ELR (cell line): ENCODE measurements around the gene ZSWIM6.
"Not testable (repeated sequence)": the region's sequence is repeated elsewhere in the genome, so short reads cannot be mapped to it uniquely, and the experiment has no call there.

Experiments
- DNase-seq: peaks from one replicate; pipeline ENCODE4 v3.0.0-alpha.2; 2015; ENCODE audit warnings: low read depth

ZSWIM6 gene

DNA sequence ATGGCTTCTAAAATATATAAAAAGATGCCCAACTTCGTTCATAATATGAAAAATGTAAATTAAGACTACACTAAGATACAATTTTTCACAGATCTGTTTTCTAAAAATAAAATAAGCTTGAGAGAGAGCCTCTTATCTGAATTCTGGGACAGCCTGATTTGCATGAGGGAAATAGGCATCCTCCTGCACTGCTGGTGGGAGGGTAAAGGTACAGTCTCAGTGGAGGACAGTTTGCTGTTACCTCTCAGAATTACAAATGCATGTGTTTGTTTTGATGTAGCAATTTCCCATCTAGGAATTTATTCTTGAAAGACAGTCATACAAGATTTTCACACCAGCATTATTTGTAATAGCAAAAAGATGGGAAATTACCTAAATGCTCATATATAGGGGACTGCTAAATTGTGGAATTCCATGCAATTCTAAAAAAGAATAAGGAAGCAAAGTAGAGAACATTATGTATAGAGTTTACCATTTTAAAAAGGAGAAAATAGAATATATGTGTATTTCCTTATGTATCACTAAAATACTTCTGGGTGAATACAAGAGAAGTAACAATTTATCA is 75.7 kb downstream of the ZSWIM6 start:
- peak; percentile 13 for DNase-seq

GRCh38 chr5:61408476-61409168 is 76.6 kb downstream of the ZSWIM6 start:
- DNase-seq, result peak; percentile 99

GRCh38 chr5:61409568-61409967 is 77.5 kb downstream of the ZSWIM6 start:
- peak; percentile 96 for DNase-seq

DNA sequence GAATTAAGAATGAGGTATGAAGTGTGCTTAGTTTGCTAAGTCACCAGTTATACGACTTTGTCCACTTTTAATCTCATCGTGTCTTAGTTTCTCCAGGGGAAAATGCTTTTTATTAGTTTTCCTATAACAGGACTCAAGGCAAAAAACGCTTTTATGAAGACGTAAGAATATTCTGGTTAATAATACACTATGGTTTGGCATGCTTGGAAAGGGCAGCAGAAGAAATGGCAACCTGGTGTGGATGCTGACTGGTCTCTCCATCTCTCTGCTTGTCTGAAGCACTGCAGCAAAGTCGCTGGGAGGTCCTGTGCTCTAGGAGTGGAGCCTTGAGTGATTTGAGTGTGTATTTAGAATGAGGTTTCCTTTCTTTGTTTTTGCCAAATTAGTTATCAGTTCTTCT is 78.8 kb downstream of the ZSWIM6 start:
- no peak for DNase-seq

DNA sequence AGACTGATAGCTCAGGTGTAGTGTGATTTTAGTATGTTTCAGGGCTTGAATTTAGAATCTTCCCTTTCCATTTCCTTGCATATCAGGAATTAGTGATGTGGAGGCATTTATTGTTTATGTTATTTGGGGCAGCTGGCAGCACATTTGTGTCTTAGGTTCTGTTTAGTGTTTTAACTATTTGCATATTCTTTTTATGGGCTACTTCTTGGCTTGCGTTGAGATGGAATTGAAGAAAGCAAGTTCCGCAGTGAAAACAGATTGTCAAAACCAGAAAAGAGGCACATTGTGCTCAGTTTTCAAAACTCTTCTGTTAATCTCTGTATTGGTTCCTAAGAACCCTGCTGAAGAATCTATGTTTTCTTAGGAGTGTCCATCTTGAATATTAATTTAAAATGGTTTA is 80.3 kb downstream of the ZSWIM6 start:
- no peak for DNase-seq

DNA sequence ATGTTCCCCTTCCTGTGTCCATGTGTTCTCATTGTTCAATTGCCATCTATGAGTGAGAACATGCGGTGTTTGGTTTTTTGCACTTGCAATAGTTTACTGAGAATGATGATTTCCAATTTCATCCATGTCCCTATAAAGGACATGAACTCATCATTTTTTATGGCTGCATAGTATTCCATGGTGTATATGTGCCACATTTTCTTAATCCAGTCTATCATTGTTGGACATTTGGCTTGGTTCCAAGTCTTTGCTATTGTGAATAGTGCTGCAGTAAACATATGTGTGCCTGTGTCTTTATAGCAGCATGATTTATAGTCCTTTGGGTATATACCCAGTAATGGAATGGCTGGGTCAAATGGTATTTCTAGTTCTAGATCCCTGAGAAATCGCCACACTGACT is 81.1 kb downstream of the ZSWIM6 start:
- not testable (repeated sequence) for DNase-seq

DNA sequence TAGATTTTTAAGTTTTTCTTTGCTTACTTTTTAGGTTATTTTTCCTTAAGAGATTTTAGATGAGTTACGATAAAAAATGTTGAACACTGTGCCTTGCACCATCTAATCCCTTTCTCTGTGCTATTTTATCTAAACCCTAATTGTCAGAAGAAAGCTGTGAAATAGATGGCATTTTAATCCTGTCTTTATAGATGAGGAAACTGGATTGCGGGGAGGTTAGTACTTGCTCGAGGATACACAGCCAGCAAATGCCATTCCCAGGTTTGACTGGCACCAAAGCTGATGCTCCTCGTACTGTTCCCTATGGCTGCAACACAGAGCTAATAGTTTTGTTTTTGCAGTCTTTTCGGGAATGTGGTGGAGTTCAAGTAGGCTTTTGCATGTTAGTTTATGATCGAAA is 82.7 kb downstream of the ZSWIM6 start:
- DNase-seq, result no peak

- peak; percentile 50 for DNase-seq
Measured at GRCh38 chr5:61416010-61416409, 84.0 kb downstream of the ZSWIM6 start.

GRCh38 chr5:61416420-61416819 is 84.4 kb downstream of the ZSWIM6 start:
- DNase-seq, result peak; percentile 12

DNA sequence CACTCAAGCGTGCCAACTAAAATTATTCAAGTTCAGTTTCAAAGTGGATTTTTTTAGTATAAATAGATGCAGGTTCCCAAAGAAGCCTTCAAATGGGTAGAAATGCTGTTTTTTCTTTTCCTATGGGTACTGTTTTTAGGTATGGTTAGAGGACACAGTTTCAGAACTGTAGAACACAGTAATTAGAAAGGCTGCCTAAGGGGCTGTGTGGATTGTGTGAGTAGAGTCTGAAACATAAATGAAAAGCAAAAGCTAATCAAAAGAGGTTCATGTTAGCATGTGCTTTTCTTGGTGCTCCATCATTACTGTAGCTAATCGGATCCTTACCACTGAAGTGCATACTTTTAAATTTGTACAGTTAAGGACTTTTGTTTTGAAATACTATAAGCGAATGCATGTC is 85.3 kb downstream of the ZSWIM6 start:
- no peak for DNase-seq

DNA sequence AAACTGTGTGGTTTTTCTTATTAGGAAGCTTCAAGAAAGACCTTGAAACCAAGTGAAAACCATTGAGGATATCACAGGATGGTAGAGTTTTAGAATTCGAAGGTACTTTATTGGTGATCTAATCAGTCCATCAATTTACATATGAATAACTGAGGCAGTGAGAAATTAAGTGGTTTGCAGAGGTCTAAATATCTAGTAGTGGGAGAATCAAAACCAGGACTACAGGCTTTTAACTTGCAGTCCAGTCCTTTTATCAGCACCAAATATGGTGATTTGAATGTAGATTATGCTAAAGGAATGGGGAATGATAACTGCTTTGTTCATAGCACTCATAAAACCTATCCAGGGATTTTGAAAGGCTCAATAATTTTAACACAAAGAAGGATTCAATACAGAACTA is 85.8 kb downstream of the ZSWIM6 start:
- no peak for DNase-seq

DNA sequence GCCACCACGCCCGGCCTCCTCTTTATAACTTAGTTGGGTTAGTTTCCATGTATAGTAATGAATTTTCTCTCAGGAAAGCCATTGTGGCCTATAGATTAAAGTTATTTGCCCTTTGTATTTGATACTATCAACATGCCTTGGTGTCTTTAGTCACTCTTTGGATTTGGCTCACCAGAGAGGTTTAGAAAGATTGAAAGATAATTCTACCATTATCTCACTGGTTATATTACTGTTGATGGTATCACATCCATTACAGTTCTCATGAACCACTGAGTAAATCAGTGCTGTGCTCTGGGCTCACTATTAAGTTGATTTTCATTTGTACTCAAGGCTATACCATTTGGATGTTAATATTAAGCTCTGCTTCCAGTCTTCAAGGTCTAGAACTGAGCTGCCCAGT is 87.0 kb downstream of the ZSWIM6 start:
- no peak for DNase-seq

DNA sequence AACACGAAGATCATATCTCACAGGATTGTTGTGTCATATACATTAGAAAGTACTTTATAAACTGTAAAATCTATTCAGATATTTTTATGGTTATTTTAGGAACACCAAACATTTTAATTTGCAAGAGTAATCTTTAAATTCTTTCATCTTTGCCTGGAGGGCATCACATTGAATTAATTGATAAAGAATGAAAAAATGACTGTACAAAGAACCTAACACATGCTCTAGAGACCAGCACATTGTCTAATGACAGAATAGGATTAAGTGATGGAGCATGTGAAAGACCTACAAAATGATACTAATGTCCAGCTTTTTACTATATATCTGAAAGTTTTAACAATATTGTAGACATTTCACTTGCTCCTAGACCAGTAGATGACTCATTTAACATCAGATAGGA is 88.0 kb downstream of the ZSWIM6 start:
- no peak for DNase-seq

DNA sequence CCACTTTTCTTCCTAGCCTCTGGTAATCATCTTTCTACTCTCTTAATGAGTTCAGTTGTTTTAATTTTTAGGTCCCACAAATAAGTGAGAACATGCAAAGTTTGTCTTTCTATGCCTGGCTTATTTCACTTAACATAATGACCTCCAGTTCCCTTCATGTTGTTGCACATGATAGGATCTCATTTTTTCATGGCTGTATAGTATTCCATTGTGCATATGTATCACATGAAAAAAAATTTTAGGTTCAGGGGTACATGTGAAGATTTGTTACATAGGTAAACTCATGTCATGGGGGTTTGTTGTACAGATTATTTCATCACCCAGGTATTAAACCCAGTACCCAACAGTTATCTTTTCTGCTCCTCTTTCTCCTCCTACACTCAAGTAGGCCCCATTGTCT is 89.2 kb downstream of the ZSWIM6 start:
- not testable (repeated sequence) for DNase-seq

GRCh38 chr5:61423487-61424145 is 91.6 kb downstream of the ZSWIM6 start:
- no peak for DNase-seq

DNA sequence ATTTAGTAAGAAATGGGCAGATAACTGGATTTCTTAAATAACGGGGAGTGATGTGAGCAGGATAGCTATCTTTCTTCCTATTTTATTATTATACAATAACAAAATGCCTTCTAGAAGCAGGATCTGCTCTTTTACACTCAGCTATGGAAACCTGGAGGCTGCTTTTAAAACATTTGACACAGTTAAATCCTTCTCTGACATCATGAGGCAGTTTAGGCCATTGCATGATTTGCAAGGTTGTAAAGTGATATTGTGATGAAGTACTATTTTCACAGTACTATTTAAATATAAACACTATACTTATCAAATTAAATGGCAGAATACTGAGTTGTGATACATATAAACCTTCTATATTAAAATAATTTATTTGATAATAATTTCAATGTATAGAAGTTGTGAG is 93.9 kb downstream of the ZSWIM6 start:
- no peak for DNase-seq

DNA sequence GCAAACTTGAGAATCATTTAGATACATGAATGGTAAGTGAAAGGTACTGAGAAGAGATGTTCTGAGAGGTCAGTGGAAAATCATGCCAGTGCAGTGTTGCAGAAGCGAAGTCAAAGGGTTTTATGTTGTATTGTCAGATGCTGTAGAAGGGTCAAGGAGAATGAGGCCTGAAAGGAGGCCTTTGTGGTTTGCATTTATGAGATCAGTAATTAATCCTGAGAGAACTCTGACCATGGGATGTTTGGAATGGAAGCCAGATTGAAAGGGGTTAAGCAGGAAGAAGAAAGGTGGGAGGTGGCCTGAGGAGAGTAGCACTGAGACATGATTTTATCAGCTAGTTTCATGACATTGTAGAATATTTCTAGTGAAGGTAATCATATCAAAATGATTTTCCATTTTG is 97.8 kb downstream of the ZSWIM6 start:
- no peak for DNase-seq

GRCh38 chr5:61431923-61432620 is 100.0 kb downstream of the ZSWIM6 start:
- DNase-seq, result no peak

DNA sequence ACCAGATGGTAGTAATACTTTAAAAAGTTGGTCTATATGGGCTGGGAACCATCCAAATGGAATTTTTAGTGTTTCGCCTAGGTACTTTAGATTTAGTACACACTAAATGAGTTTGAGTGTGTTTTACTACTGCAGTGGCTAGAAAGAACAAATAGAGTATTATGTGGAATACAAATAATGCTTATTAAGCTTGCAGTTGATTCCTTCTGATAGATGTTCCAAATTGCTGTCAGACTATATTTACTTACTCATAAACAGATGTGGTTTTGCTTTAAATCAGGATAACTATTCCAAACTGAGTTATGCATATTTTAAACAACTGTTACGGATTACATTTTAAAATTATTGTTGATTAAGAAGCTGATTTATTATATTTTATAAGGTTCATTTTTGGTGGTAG is 103.3 kb downstream of the ZSWIM6 start:
- DNase-seq, result no peak

DNA sequence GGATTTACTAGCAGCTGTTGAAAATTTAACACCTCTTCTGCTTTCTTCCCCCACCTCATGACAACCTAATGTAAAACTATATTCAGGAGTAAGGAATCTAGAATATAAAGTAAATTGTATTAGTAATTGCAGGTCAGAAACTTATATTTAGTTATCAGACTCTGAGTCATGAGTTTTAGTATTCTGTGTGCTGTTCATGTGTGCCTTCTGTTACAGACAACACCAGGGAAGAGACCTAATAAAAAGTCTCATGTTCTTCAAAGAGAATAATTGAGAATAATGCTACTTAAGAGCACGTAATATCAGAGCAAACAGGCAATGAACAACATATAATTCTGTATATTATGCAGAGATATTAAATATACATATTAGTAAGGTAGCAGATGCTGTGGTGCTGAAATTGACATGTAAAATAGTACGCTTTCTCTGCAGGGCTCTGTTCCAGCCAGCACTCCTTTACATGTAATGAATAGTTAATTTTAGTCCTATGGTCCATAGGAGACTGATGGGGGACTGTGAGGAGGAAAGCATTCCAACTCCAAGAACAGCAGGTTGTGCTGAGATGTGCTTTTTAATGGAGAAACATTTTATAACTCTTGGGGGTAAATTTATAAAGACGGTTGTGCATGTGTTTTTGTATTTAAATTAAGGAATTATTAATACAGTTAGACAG is 106.4 kb downstream of the ZSWIM6 start:
- peak; percentile 11 for DNase-seq

DNA sequence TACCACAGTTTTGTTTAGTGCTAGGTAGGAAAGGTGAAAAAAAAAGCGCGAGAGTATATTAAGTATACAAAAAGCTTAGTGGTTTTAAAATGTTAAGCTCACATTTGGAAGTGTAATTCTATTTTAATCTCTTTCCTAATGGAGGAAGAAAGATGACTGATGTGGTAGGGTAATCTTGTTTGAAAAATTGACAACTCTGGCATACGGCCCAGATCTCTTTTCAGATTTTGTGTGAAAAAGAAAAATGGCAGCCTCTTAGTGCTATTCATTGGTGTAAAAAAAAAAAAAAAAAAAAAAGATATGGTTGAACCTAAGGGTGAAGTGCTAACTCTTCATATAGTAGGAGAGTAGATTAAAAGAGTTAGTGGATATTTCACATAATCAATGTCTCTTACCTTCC is 108.0 kb downstream of the ZSWIM6 start:
- no peak for DNase-seq

DNA sequence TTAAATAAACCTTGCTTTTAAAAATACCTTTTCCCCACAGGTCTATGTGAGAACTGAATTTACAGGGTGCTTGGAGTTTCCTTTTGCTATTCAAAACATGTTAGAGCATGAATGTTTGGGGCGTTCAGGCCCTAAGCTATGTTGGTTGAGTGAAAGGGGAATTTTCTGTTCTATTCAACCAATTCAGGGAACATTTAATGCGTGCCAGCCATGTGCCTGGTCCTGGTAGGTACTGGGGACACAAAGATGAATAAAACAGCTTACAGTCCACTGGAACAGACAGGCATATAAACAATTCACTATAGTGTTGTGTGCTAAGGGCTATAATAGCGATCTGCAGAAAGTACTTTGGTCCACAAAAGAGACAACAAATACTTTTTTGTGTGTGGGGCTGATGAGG is 108.5 kb downstream of the ZSWIM6 start:
- DNase-seq, result no peak

- DNase-seq, result no peak
Measured at GRCh38 chr5:61441742-61442141, 109.7 kb downstream of the ZSWIM6 start.
